ENCODE results near the gene NTMT1.

Gene NTMT1

GRCh38 chr9:129597355-129598088 lies 28.4 kb upstream of the NTMT1 start:
- peak; percentile 69 for DNase-seq (ENCODE audit: low spot score)

- DNase-seq (ENCODE audit: low spot score), result no peak
Measured at GRCh38 chr9:129598089-129598596, 27.8 kb upstream of the NTMT1 start.

- no peak for DNase-seq (ENCODE audit: low spot score)
Measured at GRCh38 chr9:129601082-129601674, 24.8 kb upstream of the NTMT1 start.

- DNase-seq (ENCODE audit: low spot score), result no peak
Measured at GRCh38 chr9:129602598-129603415, 23.2 kb upstream of the NTMT1 start.

DNA sequence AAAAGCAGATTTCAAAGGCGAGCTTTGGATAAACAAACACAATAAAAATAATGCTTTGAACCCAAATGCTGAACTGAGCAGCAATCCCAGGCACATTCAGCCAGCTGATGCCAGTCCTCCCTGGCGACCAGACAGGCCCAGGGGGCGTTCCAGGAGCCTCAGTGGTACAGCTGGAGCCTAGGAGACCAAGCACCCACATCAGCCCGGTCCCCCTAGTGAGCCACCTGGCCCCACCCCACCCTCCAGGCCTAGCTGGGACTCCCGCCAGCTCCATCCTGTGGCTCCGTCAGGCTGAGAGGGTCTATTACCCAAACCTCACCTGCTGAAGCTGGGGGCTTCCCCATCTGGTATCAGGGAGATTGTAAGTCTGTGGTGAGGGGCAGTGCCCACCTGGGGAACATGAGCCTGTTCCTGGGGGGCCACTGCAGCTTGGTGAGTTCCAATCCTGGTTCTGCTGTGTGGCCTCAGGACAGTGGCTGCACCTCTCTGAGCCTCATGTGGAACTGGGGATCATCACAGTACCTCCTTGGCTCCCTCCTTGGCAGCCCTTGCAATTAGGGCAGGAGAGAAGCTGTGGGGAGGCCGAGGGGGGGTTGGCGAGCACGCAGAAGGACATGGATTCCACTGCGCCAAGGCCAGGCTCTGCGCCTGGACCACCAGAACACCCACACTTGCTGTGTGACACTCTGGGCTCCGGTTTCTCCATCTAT lies 21.8 kb upstream of the NTMT1 start:
- no peak for DNase-seq (ENCODE audit: low spot score)

- no peak for DNase-seq (ENCODE audit: low spot score)
Measured at GRCh38 chr9:129604766-129605163, 21.2 kb upstream of the NTMT1 start.

- no peak for DNase-seq (ENCODE audit: low spot score)
Measured at GRCh38 chr9:129606161-129607026, 19.6 kb upstream of the NTMT1 start.

GRCh38 chr9:129607027-129607387 lies 19.0 kb upstream of the NTMT1 start:
- no peak for DNase-seq (ENCODE audit: low spot score)

GRCh38 chr9:129608561-129609481 lies 17.1 kb upstream of the NTMT1 start:
- no peak for DNase-seq (ENCODE audit: low spot score)

DNA sequence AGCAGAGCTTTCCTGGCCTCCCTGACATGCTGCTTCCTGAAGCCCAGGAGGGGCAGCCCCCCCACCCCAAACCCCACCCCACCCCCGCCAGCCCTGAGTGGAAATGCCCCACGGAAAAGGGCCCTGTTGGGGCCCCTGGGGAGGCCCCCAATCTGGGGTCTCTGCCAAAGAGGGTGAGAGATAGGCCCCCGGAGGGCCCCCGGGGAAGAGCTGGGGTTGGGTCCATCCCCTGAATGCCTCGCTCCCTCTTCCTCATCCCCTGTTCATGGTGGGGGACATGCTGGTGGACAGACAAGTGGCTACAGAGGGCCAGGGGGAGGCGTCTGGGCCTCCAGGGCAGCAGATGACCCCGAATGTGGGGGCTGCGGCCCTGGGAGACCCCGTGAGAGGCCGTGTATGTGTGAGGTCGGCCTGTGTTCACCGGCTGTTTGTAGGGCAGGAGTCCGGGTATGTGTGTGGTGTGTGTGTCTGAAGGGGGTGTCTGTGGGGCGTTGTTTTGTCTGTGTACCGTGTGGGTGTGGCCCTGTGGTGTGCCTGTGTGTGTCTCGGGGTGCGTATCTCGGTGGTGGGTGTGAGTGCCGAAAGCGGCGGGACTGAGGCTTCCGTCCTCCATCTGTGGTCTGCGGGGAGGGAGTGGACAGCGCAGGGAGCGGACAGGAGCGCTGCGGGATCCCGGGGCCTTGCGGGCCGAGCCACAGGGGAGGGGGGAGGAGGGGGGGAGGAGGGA lies 16.3 kb upstream of the NTMT1 start:
- peak; percentile 59 for DNase-seq (ENCODE audit: low spot score)

DNA sequence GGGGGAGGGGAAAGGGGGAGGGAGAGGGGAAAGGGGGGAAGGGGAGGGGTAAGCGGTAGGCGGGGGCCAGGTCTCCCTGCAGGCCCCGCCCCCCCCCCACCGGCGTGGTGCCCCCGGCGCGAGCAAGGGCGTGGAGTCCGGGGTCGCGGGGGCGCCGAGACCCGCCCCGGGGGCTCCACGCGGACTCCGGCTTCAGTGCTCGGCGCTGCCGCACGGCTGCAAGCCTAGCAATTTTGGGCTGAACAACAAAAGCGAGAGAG lies 15.8 kb upstream of the NTMT1 start:
- DNase-seq (ENCODE audit: low spot score), result peak; percentile 12

GRCh38 chr9:129610473-129611306 lies 15.3 kb upstream of the NTMT1 start:
- peak; percentile 77 for DNase-seq (ENCODE audit: low spot score)

DNA sequence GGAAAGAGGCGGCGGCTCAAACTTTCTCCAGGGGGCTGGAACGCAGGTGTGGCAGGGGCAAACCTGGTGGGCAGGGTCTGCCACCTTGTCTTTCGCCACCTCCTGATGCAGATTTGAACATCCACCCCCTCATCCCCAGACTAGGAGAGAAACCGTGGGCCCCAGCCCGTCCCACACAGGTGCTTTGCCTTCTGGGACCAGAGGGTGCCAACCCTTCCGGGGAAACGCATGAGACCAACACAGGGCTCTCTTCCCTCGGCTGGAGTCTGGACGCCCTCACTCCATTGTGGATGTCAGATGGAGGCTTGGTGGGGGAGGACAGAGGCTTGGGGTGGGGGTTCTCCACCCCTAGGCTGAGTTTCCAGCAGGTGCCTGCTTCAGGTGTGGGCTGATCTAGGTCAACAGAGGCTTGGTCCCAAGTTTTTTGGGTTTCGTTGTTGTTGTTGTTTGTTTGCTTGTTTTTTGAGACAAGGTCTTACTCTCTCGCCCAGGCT lies 14.6 kb upstream of the NTMT1 start:
- no peak for DNase-seq (ENCODE audit: low spot score)

- DNase-seq (ENCODE audit: low spot score), result no peak
Measured at GRCh38 chr9:129612123-129612522, 13.8 kb upstream of the NTMT1 start.

GRCh38 chr9:129612815-129613519 lies 13.0 kb upstream of the NTMT1 start:
- no peak for DNase-seq (ENCODE audit: low spot score)

DNA sequence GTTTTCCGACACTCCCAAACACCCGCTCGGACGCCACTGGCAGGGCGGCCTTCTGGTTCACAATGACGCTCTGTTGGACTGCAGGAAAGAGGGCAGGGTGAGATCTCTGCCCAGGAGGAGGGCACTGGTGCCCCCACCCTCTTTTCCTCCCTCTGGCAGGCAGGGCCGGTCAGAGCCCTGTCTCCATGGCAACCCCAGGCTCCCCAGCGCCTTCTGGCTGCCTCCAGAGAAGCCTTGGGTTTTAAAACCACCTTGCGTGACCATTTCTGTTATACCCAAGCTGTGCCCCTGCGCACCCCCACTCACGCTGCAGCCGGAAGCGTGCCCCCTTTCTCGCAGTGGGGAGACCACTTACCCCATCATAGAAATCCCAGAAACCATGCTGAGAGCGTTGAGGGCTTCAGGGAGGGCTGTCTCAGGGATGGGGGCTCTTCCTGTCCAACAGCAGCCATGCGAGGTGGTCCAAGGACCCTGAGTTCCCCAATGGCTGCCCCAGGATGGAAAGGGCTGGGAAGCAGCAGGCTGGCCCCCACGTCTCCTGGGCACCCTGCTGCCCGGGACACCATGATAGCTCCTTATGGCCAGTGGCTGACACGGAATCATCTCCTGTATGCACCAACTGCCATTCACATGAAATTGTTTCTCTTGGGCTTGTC lies 12.3 kb upstream of the NTMT1 start:
- no peak for DNase-seq (ENCODE audit: low spot score)

DNA sequence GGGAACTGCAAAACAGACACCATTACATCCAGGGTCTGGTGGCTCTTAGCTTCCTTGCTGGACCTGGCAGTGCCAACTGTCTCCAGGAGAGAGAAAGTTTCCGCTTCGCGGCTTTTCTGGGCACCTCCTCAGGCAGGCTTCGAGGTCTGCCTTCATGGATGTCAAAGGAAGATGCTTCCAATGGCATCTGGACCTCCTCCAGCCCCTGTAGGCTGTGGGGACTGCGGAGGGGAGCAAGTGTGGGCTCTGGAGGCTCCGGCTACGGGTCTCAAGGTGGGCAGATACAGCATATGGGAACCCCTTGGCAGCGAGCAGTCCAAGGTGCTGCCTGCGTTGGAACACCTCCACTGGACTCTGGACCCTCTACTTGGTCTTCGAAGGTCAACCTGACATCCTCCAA lies 11.0 kb upstream of the NTMT1 start:
- no peak for DNase-seq (ENCODE audit: low spot score)

All from AG08395 (cell line).